ENCODE results near the gene FAM3A.
A peak's percentile ranks its signal among the peaks of the same experiment; 100 is the strongest.

The FAM3A gene

GRCh38 chrX:154542723-154543424 lies 26.8 kb upstream of the FAM3A start:
- TF ChIP-seq CTCF (IDR thresholded peaks at IDR 0.05): no peak

- no peak for TF ChIP-seq CTCF (IDR thresholded peaks at IDR 0.05)
These were observed 26.1 kb upstream of the FAM3A start for GRCh38 chrX:154541896-154542722.

GRCh38 chrX:154541589-154541895 lies 25.5 kb upstream of the FAM3A start:
- TF ChIP-seq CTCF (IDR thresholded peaks at IDR 0.05): no peak

GRCh38 chrX:154540897-154541535 lies 25.0 kb upstream of the FAM3A start:
- no peak for TF ChIP-seq CTCF (IDR thresholded peaks at IDR 0.05)

GRCh38 chrX:154539077-154539476 lies 23.0 kb upstream of the FAM3A start:
- TF ChIP-seq CTCF (IDR thresholded peaks at IDR 0.05): no peak

GRCh38 chrX:154535892-154536291 lies 19.9 kb upstream of the FAM3A start:
- TF ChIP-seq CTCF (IDR thresholded peaks at IDR 0.05): no peak

- peak; percentile 84 for TF ChIP-seq CTCF (IDR thresholded peaks at IDR 0.05)
These were observed 18.7 kb upstream of the FAM3A start for GRCh38 chrX:154534526-154535322.
